NCI-H187 treated with DMSO at 0.1 percent for 48 hours (cell line): Measurements from ENCODE around the gene NKPD1.

Experiments
- DNase-seq: peaks from one replicate; lab custom pipeline; 2025; lab: John Stamatoyannopoulos, UW

NKPD1 gene

GRCh38 chr19:45172611-45173208, 11.9 kb upstream of the NKPD1 start:
- DNase-seq: no peak

GRCh38 chr19:45172173-45172572, 11.4 kb upstream of the NKPD1 start:
- DNase-seq: no peak

GRCh38 chr19:45171211-45171623, 10.4 kb upstream of the NKPD1 start:
- DNase-seq: no peak

GRCh38 chr19:45170146-45171106, 9.6 kb upstream of the NKPD1 start:
- DNase-seq: no peak

GRCh38 chr19:45169602-45170001, 8.8 kb upstream of the NKPD1 start:
- DNase-seq: no peak

- no peak for DNase-seq
These were observed 8.1 kb upstream of the NKPD1 start for GRCh38 chr19:45168767-45169351.

- peak; percentile 37 for DNase-seq
These were observed 6.0 kb upstream of the NKPD1 start for GRCh38 chr19:45166723-45167252.

- no peak for DNase-seq
These were observed 4.0 kb upstream of the NKPD1 start for GRCh38 chr19:45164577-45165335.

- no peak for DNase-seq
These were observed 3.1 kb upstream of the NKPD1 start for GRCh38 chr19:45163751-45164460.

- DNase-seq: no peak
These were observed 2.4 kb upstream of the NKPD1 start for GRCh38 chr19:45163156-45163555.

- DNase-seq: no peak
These were observed 1.9 kb upstream of the NKPD1 start for GRCh38 chr19:45162608-45163143.

- no peak for DNase-seq
These were observed 1.2 kb upstream of the NKPD1 start for GRCh38 chr19:45161738-45162607.

- no peak for DNase-seq
These were observed 834 bp downstream of the NKPD1 start for GRCh38 chr19:45159971-45160324.

- no peak for DNase-seq
These were observed 1.4 kb downstream of the NKPD1 start for GRCh38 chr19:45159210-45159970.

GRCh38 chr19:45158503-45159209, 2.1 kb downstream of the NKPD1 start:
- no peak for DNase-seq

- DNase-seq: no peak
These were observed 4.0 kb downstream of the NKPD1 start for GRCh38 chr19:45156751-45157150.

- no peak for DNase-seq
These were observed 4.7 kb downstream of the NKPD1 start for GRCh38 chr19:45156011-45156630.
